ELF-1 (cell line): ENCODE data around the gene TMEM18.
"Not testable (repeated sequence)": the region's sequence is repeated elsewhere in the genome, so short reads cannot be mapped to it uniquely, and the experiment has no call there.

Experiments
- DNase-seq: peaks from one replicate; pipeline ENCODE4 v3.0.0-alpha.2; 2016; ENCODE audit warnings: low read depth, low spot score

TMEM18 gene

GRCh38 chr2:693606-694005 is 16.4 kb upstream of the TMEM18 start:
- no peak for DNase-seq

GRCh38 chr2:692767-693166 is 15.6 kb upstream of the TMEM18 start:
- no peak for DNase-seq

GRCh38 chr2:691821-692761 is 14.9 kb upstream of the TMEM18 start:
- no peak for DNase-seq

GRCh38 chr2:690799-691198 is 13.6 kb upstream of the TMEM18 start:
- DNase-seq, result no peak

- DNase-seq, result no peak
Observed at GRCh38 chr2:689877-690510, 12.8 kb upstream of the TMEM18 start.

GRCh38 chr2:689237-689636 is 12.0 kb upstream of the TMEM18 start:
- no peak for DNase-seq

GRCh38 chr2:688504-689076 is 11.4 kb upstream of the TMEM18 start:
- no peak for DNase-seq

- DNase-seq, result no peak
Observed at GRCh38 chr2:685421-685820, 8.2 kb upstream of the TMEM18 start.

GRCh38 chr2:684913-685312 is 7.7 kb upstream of the TMEM18 start:
- DNase-seq, result not testable (repeated sequence)

GRCh38 chr2:682226-682625 is 5.0 kb upstream of the TMEM18 start:
- DNase-seq, result no peak

- no peak for DNase-seq
Observed at GRCh38 chr2:681312-681711, 4.1 kb upstream of the TMEM18 start.

- DNase-seq, result no peak
Observed at GRCh38 chr2:680496-680895, 3.3 kb upstream of the TMEM18 start.

GRCh38 chr2:678964-679363 is 1.8 kb upstream of the TMEM18 start:
- no peak for DNase-seq

GRCh38 chr2:677959-678550 is 849 bp upstream of the TMEM18 start:
- DNase-seq, result no peak

- peak; percentile 98 for DNase-seq
Observed at GRCh38 chr2:676647-677055, 555 bp downstream of the TMEM18 start.

GRCh38 chr2:675982-676646 is 1.1 kb downstream of the TMEM18 start:
- peak; percentile 86 for DNase-seq

- no peak for DNase-seq
Observed at GRCh38 chr2:675460-675859, 1.7 kb downstream of the TMEM18 start.

GRCh38 chr2:675051-675450 is 2.2 kb downstream of the TMEM18 start:
- DNase-seq, result no peak

- DNase-seq, result no peak
Observed at GRCh38 chr2:674321-674985, 2.8 kb downstream of the TMEM18 start.

GRCh38 chr2:673615-674320 is 3.4 kb downstream of the TMEM18 start:
- no peak for DNase-seq

GRCh38 chr2:673016-673415 is 4.2 kb downstream of the TMEM18 start:
- no peak for DNase-seq
